Ascending aorta (tissue), 2 donors: ENCODE measurements around the gene NAXD. TPM values are rescaled to one million over a fixed set of nuclear protein-coding genes. Genes with fewer than 3 reads are reported as not detected.
A peak's percentile ranks its signal among the peaks of the same experiment; 100 is the strongest.
"Not testable (repeated sequence)": the region's sequence is repeated elsewhere in the genome, so short reads cannot be mapped to it uniquely, and the experiment has no call there.

Source experiments
- DNase-seq, 2 donors: peaks; one replicate each; pipeline ENCODE4 v3.0.0-alpha.2; 2019; ENCODE audit warnings: low spot score in 2 of 2
- H3K27ac ChIP-seq, 2 donors: fragments of 200-600 bp; sonication (generic); one replicate each; pipeline ENCODE4 v1.5.1; 2016 to 2017; ENCODE audit warnings: mild to moderate bottlenecking in 1 of 2
- H3K27me3 ChIP-seq: fragments of 200-600 bp; sonication (generic); one replicate; pipeline ENCODE4 v1.5.1; 2017
- H3K36me3 ChIP-seq, 2 donors: fragments of 200-600 bp; sonication (generic); one replicate each; pipeline ENCODE4 v1.5.1; 2016
- H3K4me1 ChIP-seq, 2 donors: fragments of 200-600 bp; sonication (generic); one replicate each; pipeline ENCODE4 v1.5.1; 2016 to 2017; ENCODE audit warnings: mild to moderate bottlenecking in 1 of 2
- H3K4me3 ChIP-seq, 2 donors: fragments of 200-600 bp; sonication (generic); one replicate each; pipeline ENCODE4 v1.5.1; 2016 to 2017; ENCODE audit warnings: mild to moderate bottlenecking in 1 of 2
- H3K9me3 ChIP-seq, 2 donors: fragments of 200-600 bp; sonication (generic); one replicate each; pipeline ENCODE4 v1.5.1; 2016
- CTCF ChIP-seq, 3 experiments: fragments of 200-600 bp in 2 of 3; fragments of 450-650 bp in 1 of 3; sonication (generic) in 2 of 3; IDR thresholded peaks; one replicate each; pipeline ENCODE4 v1.5.1; 2016 to 2019; ENCODE audit warnings: antibody characterized with exemption in 3 of 3, mild to moderate bottlenecking in 1 of 3, moderate library complexity in 1 of 3
- intact Hi-C: fragments of 100-400 bp; cut with DNase I; formaldehyde crosslinking; loops from one replicate; pipeline ENCODE4 v1.15.1; 2023
- total RNA-seq: library from RNA; depleted of rRNA; stranded (reverse); fragments of >200 nt; gene quantifications from one replicate; pipeline ENCODE4 v1.1.0, GENCODE V29; 2016

NAXD gene
- total RNA-seq, 1 donor from 2014 or later, result 1.9 TPM

- peaks cover 4 to 5% of the 10 kb centered on the region in 2 donors for H3K9me3 ChIP-seq
- H3K27me3 ChIP-seq, result no peaks in the 10 kb centered on the region
These were observed 49.3 kb downstream of the NAXD start for GRCh38 chr13:110664673-110665072.

DNA sequence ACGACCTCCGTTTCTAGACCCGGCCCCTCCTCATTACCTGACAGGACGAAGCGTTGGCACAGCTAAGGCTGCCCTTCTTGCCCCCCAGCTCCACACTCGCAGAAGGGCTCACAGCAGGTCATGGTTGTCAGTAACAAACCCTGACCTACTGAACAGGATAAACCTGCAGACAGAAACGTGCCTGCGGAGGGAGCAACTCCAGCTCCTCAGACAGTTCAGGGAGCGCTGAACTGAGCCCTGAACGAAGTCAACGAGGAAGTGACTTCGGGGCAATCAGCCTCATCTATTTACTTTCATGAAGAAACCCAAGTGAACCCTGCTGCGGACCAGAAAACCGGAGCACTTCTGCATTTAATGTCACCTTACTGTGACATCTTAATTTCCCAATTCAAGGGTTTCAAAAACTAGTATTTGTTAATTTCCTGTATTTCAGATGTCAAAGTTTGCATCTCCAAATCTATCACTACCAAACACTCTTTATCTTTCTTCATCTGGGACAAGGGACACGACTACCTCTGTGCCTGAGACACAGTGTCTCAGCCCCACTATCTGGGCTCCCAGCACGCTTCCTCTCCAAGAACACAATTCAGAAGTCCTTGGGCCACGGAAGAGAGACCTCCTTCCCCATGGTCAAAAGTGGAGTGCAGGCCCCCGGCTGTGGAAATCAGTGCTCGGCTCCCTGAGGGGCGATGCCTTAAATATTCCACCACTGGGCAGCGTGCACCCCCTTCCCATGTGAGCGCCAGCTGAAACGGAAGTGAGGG lies 50.3 kb downstream of the NAXD start:
- TF ChIP-seq CTCF (IDR thresholded peaks at IDR 0.05), result no peak
- H3K4me3 ChIP-seq, result no peak overlapping the region
- no peaks in the 10 kb centered on the region for H3K4me1 ChIP-seq
- peaks cover 0 to under 1% of the 10 kb centered on the region in 2 donors for H3K9me3 ChIP-seq
- peaks cover 45 to 89% of the 10 kb centered on the region in 2 donors for H3K36me3 ChIP-seq
- no peaks in the 10 kb centered on the region for H3K27me3 ChIP-seq
- intact Hi-C loops, result no loop called here
- DNase-seq, result no peak
- no peak overlapping the region for H3K27ac ChIP-seq

More at GRCh38 chr13:110664673-110665072, 49.3 kb downstream of the NAXD start:
- intact Hi-C loops, result no loop called here
- no peak for DNase-seq
- no peak overlapping the region for H3K27ac ChIP-seq
- no peak for TF ChIP-seq CTCF (IDR thresholded peaks at IDR 0.05)
- H3K4me1 ChIP-seq, result no peaks in the 10 kb centered on the region
- H3K4me3 ChIP-seq, result no peak overlapping the region
- peaks cover 45 to 90% of the 10 kb centered on the region in 2 donors for H3K36me3 ChIP-seq

GRCh38 chr13:110666255-110666533 lies 50.8 kb downstream of the NAXD start:
- no peak for TF ChIP-seq CTCF (IDR thresholded peaks at IDR 0.05)

DNA sequence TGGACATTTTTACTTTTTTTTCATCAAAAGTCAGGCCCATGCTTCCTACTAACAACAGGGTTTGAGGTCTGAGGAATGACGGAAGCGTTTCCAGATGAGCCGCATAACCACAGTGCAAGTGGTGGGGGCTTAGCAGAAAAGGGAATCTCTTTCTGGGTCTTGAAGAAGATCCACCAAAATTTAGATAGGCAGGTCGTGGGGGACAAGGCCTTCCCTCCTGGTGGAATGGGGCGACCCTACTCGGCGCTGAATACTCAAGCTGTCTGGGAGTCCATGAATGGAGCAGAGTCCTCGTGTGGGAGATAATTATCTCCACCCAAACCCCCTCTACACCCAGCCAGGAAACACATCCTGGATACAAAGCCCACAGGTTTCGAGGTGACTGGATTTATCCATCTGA lies 53.7 kb downstream of the NAXD start:
- no peak overlapping the region for H3K4me3 ChIP-seq
- no peaks in the 10 kb centered on the region for H3K4me1 ChIP-seq
- no peak for TF ChIP-seq CTCF (IDR thresholded peaks at IDR 0.05)
- H3K9me3 ChIP-seq, result no peaks in the 10 kb centered on the region
- no peaks in the 10 kb centered on the region for H3K27me3 ChIP-seq
- H3K36me3 ChIP-seq, result peaks cover 22 to 55% of the 10 kb centered on the region in 2 donors
- DNase-seq, result peak in 1 of 2 donors; percentile 22
- intact Hi-C loops, result no loop called here
- H3K27ac ChIP-seq, result no peak overlapping the region

More at GRCh38 chr13:110666255-110666533, 50.8 kb downstream of the NAXD start:
- intact Hi-C loops, result no loop called here
- Histone ChIP-seq H3K27me3 (no peaks in the 10 kb centered on the region), H3K4me3 (no peak overlapping the region), H3K36me3 (peaks cover 45 to 84% of the 10 kb centered on the region in 2 donors), H3K27ac (no peak overlapping the region), H3K4me1 (no peaks in the 10 kb centered on the region), H3K9me3 (no peaks in the 10 kb centered on the region)
- DNase-seq, result no peak

DNA sequence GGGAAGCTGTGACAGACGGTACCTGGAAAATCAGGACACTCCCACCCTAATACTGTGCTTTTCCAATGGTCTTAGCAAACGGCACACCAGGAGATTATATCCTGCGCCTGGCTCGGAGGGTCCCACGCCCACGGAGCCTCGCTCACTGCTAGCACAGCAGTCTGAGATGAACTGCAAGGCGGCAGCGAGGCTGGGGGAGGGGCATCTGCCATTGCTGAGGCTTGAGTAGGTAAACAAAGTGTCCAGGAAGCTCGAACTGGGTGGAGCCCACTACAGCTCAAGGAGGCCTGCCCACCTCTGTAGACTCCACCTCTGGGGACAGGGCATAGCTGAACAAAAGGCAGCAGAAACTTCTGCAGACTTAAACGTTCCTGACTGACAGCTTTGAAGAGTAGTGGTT lies 54.5 kb downstream of the NAXD start:
- H3K27ac ChIP-seq, H3K9me3 ChIP-seq, H3K4me3 ChIP-seq, H3K4me1 ChIP-seq, DNase-seq, H3K27me3 ChIP-seq, intact Hi-C loops: not testable (repeated sequence)
- H3K36me3 ChIP-seq, result peaks cover 22 to 52% of the 10 kb centered on the region in 2 donors

DNA sequence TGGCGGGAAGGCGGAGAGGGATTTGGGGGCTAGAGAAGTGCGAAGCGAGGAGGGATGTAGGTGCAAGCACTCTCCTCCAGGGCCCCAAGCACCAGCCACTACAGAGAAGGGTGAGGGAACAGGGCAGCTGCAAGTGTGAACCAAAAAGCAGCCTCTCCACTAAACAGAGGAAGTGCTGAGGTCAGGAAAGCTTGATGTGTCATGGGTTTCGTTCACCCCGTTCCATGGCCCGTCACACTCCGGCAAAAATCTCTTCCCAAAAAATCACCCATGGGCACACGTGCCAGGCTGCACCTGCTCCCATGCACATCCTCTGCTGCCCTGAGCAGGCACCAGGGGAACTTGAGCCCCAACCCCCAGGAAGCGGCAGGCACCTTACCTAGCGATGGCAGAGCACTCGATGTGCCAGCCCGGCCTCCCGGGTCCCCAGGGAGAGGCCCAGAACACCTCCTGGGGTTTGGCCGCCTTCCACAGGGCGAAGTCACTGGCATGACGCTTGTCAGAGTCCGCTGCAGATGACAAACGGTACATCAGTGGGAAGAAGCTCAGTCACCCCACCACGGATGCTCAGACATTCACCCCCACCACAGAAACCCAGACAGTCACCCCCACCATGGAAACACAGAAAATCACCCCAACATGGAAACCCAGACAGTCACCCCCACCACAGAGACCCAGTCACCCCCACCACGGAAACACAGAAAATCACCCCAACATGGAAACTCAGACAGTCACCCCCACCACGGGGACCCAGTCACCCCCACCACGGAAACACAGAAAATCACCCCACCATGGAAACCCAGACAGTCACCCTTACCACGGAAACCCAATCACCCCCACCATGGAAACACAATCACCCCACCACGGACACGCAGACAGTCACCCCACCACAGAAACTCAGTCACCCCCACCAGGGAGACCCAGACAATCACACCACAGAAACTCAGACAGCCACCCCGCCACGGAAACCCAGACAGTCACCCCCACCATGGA lies 61.5 kb downstream of the NAXD start:
- no peaks in the 10 kb centered on the region for H3K27me3 ChIP-seq
- no peaks in the 10 kb centered on the region for H3K9me3 ChIP-seq
- no peak for TF ChIP-seq CTCF (IDR thresholded peaks at IDR 0.05)
- no peaks in the 10 kb centered on the region for H3K4me1 ChIP-seq
- no peak overlapping the region for H3K27ac ChIP-seq
- H3K4me3 ChIP-seq, result no peak overlapping the region
- intact Hi-C loops, result no loop called here
- peak; percentile 14 to 56 for DNase-seq
- H3K36me3 ChIP-seq, result peaks cover 36 to 50% of the 10 kb centered on the region in 2 donors
